Stimulated activated naive CD8-positive, alpha-beta T cell treated with anti-CD3 and anti-CD28 coated beads, Interleukin-15, Interleukin-2, amounts not matched to agents 100 U/mL and 50 U/mL, for 24 hours (primary cell): Measurements from ENCODE around the gene RPTOR.

Experiments used
- ATAC-seq: fragments of 150-1000 bp; cut with Tn5 transposase; one replicate; pipeline ENCODE4 v1.10.0; 2021
- DNase-seq: peaks from one replicate; pipeline ENCODE4 v3.0.0; 2021

Gene RPTOR

GRCh38 chr17:80816241-80817103 lies 271.8 kb downstream of the RPTOR start:
- ATAC-seq = no peak
- DNase-seq = no peak

DNA sequence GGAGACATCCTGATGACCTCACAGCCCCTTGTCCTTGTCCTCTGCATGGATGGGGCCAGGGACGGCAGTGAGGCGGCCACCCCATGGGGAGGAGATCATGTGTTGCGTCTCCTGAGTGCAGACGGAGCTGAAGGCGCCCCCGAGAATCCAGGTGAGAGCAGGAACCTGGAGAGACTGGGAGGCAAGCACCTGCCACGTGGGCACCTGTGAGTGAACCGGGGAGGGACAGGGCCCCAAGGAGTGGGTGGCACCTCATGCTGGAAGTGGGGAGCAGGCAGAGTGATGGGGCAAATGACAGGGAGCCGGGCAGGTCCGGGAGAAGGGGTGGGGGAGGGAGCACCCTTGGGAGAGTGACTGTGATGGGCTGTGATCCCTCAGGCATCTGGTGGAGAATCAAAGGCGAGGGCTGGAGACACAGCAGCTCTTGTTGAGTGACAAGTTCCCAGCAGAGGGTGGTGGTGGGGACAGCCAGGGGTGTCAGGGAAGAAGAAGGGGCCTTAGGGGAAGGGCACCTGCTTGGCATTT lies 272.7 kb downstream of the RPTOR start:
- DNase-seq (no peak), ATAC-seq (no peak)

DNA sequence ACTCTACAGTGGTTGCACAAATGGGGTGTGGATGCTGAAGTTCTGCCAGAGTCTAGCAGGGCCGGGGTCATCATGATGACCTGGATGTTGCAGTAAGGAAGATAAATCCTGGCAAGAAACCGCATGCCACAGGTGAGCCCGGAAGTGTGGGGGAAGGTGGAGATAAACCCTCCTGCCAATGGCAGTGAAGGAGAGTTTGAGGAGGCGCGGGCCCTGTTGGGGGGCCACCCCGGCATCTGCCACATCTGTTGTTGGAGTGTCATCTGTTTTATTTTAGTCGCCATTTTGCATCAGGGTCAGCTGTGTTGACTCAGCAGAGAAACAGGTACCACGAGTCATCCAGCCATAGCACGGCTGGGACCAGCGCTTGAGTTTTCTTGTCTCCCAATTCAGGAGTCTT lies 273.2 kb downstream of the RPTOR start:
- no peak for DNase-seq
- ATAC-seq = no peak

- no peak for DNase-seq
- peak; percentile 28 for ATAC-seq
These were observed 274.2 kb downstream of the RPTOR start for GRCh38 chr17:80818871-80819270.

DNA sequence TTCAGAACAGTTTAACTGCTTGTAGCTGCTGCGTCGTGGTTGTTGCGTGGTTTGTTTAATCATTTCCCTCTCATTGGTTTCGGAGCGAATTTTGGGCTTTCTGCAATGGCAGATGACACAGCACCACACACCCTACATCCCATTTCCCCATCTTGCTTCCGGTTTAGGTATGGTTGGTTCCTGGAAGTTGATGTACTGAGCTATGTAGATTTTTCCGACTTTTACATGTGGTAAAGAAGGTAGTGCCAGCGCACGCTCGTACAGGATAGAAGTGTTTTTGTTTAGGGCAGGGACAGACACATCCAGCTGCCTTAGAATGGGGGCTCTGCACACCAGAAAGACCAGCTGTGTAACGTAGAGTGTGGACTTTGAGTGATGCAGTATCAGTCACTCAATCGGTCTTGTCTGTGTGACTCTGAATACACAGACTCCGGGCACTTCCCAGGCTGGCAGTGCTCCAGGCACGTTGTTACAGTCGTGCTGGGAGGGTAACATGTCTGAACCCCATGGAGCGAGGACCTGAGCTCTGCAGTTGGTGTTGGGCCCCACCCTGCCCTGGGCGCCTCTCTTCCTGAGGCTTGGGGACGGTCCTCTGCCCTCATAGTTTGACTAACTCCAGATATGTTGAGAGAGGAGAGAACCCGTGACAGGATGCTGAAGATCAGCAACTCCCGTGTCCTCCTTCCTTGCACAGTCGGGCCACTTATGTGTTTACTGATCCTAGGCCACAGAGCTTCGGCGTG lies 275.0 kb downstream of the RPTOR start:
- ATAC-seq (peak; percentile 65), DNase-seq (no peak)

- DNase-seq (no peak), ATAC-seq (no peak)
These were observed 275.7 kb downstream of the RPTOR start for GRCh38 chr17:80820331-80820730.

- ATAC-seq = no peak
- no peak for DNase-seq
These were observed 276.9 kb downstream of the RPTOR start for GRCh38 chr17:80821546-80821945.

- ATAC-seq (no peak), DNase-seq (no peak)
These were observed 277.5 kb downstream of the RPTOR start for GRCh38 chr17:80822021-80822699.

GRCh38 chr17:80822700-80823410 lies 278.2 kb downstream of the RPTOR start:
- ATAC-seq = no peak
- DNase-seq = no peak

- ATAC-seq (no peak), DNase-seq (no peak)
These were observed 280.2 kb downstream of the RPTOR start for GRCh38 chr17:80824549-80825470.

DNA sequence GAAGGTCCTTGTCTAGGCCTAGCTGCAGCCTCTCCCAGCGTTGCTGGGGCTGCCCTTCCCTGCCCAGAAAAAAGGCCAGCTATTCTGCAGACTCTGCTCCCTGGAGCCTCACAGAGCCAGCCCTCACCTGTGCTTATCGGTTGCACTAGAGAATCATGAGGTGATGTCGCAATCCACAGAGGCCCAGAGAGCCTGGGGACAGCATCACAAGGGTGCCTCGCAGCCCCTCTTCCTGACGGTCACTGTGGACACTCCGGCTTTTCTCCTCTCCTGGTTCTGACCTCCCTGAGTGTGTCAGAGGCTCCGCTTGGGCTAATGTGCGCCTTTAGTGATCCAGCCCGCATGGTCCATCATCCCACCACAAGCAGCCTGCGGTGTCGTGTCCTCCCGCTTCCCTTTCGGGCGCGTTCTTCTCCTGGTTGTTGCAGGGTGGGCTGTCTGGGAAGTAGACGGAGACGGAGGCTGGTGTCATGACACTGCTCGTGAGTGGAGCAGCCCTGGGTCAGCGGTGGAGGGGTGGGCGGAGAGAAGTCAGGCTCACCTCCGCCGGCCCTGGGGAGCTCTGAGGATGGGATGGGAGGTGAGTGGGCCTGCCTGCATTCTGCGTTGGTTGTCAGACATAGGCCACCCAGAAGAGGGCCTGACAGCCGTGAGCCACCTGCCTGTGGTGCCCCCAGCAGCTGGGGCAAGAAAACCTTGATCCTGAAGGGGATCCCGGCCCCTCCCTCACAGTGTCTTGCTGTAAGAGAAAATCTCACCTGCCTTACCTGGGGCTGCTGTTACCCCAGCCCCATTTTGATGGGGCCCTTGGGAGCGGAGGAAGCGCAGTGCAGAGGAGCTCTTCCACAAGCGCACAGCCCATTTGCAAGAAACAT lies 281.1 kb downstream of the RPTOR start:
- DNase-seq (no peak), ATAC-seq (no peak)

DNA sequence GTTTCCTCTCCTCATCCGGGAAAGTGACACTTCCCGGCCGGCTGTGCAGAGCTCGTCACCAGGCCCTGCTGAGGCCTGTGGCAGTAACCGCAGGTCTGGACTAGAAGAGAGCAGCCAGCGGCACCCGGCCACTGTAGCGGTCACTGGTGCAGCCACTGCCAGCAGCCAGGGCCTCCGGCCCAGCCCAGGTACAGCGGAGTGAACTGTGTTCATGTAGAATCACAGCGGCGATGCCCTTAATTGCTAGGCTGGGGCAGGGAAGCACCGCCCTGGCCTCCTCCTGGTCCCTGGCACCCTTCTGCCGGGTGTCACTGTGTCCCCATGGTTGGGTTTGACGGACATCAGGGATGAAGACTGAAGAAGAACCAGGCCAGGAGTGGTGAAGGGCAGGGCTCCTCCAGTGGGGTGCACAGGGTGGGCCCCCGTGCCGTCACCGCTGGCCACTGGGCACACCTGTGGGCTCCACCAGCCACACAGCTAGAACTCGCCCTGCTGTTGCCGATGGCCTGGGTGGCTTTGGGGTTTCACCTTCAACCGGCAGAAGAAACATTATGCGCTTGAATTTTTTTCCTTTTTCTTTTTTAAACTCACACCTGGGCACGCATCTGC lies 281.8 kb downstream of the RPTOR start:
- ATAC-seq (no peak), DNase-seq (no peak)

GRCh38 chr17:80826955-80827645 lies 282.5 kb downstream of the RPTOR start:
- peak; percentile 47 for DNase-seq

DNA sequence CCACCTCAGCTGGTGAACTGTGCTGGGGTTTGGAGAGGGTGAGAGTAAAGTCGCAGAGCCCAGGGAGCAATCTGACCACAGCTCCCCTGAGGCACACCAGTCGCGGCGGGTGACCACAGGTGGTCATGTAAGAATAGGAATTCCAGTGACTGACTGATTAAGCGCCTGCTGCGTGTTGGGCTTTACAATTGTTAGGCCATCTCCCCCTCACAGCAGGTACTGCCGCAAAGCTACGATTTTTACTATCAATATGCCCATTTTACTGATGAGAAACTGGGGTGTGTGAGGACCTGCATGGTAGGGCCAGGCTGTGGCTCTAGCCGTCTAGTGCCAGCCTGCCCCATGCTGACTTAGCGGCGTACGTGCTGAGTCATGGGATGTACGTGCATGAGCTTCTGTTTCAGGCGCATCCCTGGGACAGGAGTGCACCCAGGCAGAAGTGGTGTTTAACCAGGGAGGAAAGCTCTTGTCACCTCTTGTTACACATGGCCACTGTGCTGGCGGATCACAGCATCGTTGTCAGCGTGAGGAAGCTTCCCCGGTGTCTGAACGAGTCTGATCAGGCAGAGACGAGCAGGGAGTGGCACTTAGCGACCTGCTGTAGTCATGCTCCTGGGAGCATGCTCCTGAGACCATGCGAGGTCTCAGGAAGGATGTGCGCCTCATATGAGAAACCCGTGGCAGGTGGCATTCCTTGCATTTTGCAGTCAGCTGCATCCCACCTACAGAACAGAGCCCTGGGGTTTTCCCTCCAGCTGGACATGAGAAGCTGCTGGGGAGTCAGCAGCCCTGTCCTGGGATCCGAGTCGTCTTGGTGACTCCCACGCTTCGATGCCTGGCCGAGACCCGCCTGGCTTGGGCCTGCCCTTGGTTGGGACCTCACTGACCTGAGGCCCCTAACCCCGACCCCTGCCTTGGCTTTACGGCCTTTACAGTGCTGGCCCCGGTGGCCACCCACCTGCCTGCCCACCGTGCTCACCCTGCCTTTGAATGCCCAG lies 283.3 kb downstream of the RPTOR start:
- ATAC-seq (no peak), DNase-seq (no peak)

More at GRCh38 chr17:80826955-80827645, 282.5 kb downstream of the RPTOR start:
- ATAC-seq = peak; percentile 69

GRCh38 chr17:80829166-80829813 lies 284.7 kb downstream of the RPTOR start:
- ATAC-seq (no peak), DNase-seq (no peak)

DNA sequence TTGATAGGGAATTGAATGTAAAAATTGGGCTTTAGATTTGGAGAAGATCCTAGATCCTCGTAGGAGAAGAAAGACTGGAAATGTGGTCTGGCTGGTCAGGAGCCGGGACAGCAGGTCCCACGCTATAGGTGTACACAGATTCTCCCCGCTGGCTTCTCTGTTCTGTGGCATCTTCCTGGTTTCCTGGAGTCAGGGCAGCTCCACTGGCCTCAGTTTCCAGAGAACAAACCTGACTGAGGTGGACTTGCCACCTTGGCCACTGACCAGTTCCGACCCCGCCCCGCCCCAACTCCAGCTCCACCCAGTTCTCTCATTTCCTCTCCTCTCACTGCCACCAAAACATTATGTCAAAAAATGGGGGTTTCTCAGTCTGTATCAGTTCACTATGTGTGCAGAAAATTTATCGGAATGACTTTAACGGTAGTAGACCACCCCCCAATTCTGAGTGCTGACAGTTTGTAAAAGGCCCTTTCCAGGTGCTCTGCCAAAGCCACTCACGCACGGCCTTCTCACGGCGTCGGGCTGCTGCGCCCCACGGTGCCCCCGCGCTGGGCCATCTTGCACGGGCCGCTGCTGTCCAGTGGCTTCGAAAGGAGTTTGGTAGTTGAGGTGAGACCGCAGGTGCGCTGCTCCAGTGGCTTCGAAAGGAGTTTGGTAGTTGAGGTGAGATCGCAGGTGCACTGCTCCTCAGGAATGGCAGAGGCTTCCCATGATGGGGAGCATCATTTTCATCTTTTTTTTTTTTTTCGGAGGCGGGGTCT lies 285.6 kb downstream of the RPTOR start:
- ATAC-seq (no peak), DNase-seq (no peak)
